A204.1 (cell line): ENCODE data around the gene SLC35D3.
"Not testable (repeated sequence)": the region's sequence is repeated elsewhere in the genome, so short reads cannot be mapped to it uniquely, and the experiment has no call there.

ENCODE experiments used
- FAIRE-seq: peaks from 2 replicates; lab custom pipeline; 2012; peaks lifted over from hg19 to GRCh38; lab: Jason Lieb, UNC

Gene SLC35D3

DNA sequence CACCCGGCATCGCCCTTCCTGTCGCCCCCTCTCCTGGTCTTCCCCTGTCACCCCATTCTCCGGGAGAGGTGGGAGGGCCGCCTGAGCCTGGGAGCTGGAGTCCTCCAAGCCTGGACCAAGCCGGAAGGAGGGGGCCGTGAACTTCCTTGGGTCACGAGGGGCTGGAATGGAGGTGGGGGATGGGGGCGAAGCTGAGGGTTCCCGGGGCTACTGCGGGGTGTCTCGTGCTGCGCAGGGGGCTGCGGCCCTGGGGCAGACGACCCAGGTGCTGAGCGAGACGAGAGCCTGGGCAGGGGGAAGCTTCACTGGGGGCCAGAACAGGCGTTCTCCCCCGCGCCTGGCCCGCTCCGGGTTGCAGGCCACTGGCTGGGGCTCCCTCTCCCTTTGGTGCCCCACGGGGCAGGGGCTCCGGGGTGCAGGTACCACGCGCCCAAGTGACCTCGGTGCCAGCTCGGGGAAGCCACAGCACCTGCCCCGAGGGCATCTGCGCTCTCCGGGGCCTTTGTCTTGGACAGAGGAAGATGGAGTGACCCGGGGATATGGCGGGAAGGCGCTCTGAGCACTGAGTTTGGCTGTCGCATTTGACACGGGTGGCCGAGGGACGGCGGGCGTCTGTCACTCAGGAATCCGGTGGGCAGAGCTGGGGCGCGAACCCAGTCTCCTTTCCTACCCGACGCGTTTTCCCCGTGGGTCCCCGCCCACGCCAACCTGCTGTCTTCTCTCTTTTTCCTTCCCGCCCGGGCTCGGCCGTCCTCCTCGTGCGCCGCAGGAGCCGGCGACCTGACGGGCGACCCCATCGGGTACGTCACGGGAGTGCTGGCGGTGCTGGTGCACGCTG lies 1.2 kb downstream of the SLC35D3 start:
- FAIRE-seq: no peak

- FAIRE-seq: no peak
These were observed 2.0 kb downstream of the SLC35D3 start for GRCh38 chr6:136923954-136924673.

- FAIRE-seq: no peak
These were observed 4.3 kb downstream of the SLC35D3 start for GRCh38 chr6:136926383-136926782.

DNA sequence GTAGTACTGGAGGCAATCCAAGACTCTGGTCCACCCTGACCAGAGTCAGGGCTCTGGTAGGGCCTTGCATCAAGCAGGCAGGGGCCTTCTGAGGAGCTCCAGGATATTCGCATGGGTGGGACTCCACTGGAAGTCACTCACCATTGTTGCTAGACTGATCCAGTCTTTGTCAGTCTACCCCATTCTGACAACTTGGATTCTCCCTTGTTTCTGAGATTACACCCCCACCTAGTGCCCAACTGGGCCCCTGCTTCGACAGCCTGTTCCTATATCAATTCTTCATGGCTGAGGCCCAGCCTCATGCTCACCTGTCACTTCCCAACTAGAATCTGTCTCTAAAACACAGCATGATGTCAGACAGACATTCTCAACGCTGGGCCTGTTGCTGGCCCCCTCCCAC lies 5.2 kb downstream of the SLC35D3 start:
- no peak for FAIRE-seq

DNA sequence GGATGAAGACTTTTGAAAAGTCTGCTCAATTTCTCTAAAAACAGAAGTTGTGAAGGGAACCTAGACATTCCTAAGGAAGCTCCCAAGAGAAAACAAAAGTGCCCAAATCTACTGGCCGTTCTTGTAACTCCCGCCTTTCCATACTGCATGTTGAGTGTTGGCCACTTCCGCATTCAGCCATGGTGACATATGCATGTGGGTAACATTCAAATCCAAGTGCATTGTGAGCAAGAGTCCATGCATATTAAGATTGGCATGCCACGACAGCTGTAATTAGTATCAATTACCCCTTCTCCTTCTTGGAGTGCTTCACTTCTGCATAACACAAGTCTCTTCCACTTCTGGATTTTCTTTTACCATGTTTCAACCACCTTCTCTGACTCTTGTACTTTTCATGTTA lies 8.4 kb downstream of the SLC35D3 start:
- FAIRE-seq: no peak

DNA sequence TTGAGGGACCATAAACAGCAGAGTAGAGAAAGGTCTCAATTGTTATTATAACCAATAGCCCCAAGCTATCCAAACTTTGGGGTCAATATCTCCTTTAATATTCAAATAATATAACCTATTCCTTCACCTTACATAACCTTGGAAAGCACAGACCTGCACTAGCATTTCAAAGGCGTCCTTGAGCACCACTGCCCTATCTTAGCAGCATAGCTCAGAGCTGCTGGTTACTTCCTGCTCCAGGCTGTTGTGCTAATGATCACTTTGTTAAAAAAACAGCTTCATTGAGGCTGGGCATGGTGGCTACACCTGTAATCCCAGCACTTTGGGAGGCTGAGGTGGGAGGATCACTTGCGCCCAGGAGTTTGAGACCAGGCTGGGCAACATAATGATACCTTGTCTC lies 10.5 kb downstream of the SLC35D3 start:
- FAIRE-seq: no peak

DNA sequence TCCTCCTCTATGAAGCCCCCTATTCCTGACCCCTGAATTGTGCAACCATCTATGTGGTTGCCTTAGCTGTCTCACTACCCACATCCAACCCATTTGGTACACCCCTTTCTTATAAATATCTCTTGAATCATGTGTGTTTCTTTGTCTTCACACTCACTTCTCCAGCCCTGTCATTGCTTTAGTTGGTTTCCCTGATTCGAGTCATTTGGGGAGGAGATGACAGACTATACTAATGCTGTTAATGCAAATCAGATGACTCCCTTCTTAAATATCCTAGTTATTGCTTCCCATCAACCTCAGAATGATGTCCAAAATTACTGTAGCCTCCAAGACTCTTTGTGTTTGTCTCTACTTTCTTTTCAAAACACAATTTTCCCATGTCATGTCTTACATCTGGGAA lies 23.0 kb downstream of the SLC35D3 start:
- no peak for FAIRE-seq

- no peak for FAIRE-seq
These were observed 23.6 kb downstream of the SLC35D3 start for GRCh38 chr6:136945711-136946121.

GRCh38 chr6:136947037-136947436 lies 24.9 kb downstream of the SLC35D3 start:
- FAIRE-seq: no peak

- FAIRE-seq: not testable (repeated sequence)
These were observed 27.9 kb downstream of the SLC35D3 start for GRCh38 chr6:136949957-136950356.

GRCh38 chr6:136950436-136951126 lies 28.5 kb downstream of the SLC35D3 start:
- no peak for FAIRE-seq

DNA sequence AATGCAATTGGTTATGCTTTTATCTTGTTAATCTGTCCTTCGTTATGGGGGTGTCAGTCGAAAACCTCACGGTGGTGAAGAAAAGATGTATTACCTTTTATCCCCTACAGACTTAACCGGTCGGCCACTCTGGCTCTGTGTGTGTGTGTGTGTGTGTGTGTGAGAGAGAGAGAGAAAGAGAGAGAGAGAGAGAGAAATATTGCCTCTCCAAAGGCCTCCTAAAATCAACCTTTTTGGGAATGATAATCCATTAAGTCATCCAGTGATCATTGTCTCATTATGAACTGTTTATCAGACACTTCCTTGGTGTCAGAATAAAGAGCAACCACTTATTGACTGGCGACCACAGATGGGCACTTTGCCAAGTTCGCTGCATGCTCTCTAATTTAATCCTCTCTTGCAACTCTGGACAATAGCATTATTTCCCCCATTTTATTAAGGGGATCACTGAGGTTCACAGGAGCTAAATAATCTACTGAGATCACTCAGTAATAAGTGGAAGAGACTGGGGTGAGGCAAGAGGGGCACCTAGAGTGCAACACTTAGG lies 30.7 kb downstream of the SLC35D3 start:
- FAIRE-seq: no peak

GRCh38 chr6:136955123-136955522 lies 33.0 kb downstream of the SLC35D3 start:
- FAIRE-seq: no peak

DNA sequence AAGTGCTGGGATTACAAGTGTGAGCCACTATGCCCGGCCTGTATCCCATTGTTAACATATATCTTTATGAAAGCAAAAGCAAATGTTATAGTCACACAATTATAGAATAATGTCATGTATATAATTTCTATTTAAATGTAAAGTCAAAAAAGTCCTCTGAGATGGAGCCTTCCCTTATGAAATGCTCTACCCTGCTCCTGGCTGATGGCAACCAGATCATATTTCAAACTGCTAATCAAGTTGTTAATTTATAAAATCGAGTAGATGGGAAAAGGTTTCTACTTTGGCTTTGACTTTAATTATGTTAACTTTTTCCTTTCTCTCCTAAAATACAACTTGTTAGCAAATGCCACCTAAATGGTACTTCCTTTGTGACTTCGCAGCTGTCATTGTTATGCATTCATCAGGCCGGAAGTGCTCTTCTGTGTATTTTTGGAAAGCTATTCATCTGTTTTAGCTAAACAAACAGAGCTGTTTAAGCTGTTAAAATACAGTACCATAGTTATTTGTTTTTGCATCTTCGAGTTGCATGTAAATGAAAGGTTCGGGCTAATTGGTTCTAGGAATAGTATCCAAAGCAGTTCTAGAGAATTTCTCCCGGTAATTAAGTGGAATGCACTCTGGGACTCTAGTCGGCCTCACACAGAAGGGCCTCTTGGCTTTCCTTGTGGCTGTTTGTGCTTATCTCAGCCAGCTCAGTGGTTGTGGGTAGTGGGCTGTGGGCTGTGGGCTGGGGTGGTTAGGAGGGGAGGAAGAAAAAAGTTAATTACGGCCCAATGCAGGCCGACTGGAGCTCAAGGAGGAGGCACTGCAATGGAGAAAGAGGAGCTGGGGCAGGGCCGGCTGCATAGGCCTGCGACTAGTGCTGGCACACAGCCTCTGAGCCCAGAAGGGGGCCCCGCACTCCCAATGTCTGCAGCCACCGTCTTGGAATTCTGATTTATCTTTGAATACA lies 34.8 kb downstream of the SLC35D3 start:
- FAIRE-seq: no peak

DNA sequence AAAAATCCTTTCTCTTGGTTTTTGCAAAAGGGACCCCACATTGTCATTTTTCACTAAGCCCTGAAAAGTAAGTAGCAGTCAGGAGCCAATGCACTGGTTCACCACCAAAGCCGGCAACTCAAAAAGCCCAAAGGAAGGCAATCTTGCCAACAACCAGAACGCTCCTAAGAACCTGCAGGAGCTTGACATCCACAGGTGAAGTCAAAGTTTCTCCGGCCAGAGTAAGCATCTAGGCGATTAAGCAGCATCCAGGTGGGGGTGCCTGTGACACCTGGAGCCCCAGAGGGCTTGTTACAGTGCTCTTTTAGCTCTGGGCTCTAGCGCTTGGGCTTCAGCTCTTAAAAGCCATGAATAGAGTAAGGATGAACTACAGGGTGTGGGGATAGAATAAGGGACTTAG lies 36.1 kb downstream of the SLC35D3 start:
- no peak for FAIRE-seq

GRCh38 chr6:136959471-136959891 lies 37.4 kb downstream of the SLC35D3 start:
- no peak for FAIRE-seq

DNA sequence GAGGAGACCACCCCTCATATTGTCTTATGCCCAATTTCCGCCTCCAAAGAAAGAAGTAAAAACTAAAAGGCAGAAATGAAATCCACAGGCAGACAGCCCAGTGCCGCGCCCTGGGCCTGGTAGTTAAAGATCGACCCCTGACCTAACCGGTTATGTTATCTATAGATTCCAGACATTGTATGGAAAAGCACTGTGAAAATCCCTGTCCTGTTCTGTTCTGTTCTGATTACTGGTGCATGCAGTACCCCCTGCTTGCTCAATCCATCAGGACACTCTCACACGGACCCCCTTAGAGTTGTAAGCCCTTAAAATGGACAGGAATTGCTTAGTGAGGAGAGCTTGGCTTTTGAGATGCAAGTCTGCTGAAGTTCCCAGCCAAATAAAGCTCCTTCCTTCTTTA lies 37.8 kb downstream of the SLC35D3 start:
- FAIRE-seq: not testable (repeated sequence)

- FAIRE-seq: no peak
These were observed 38.7 kb downstream of the SLC35D3 start for GRCh38 chr6:136960781-136961180.

GRCh38 chr6:136961848-136962247 lies 39.7 kb downstream of the SLC35D3 start:
- no peak for FAIRE-seq

GRCh38 chr6:136962661-136963060 lies 40.6 kb downstream of the SLC35D3 start:
- no peak for FAIRE-seq

DNA sequence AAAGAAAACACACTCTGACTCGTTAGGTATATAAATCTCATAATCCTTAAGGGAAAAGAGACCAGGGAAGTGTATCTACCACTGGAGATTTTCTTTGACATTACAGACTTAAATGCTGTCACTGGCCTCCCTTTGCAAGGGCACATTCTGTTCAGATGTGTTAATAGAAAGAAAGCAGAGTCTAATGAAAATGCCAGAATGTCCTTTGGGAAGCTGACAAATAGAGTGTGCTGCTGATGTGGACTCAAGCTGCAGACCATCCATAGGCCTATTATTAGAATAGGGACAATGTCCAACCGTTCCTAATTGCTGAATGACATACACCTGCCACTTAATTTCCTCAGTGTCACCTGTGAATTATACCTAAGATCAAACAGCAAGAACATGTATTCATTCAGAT lies 41.2 kb downstream of the SLC35D3 start:
- FAIRE-seq: no peak

DNA sequence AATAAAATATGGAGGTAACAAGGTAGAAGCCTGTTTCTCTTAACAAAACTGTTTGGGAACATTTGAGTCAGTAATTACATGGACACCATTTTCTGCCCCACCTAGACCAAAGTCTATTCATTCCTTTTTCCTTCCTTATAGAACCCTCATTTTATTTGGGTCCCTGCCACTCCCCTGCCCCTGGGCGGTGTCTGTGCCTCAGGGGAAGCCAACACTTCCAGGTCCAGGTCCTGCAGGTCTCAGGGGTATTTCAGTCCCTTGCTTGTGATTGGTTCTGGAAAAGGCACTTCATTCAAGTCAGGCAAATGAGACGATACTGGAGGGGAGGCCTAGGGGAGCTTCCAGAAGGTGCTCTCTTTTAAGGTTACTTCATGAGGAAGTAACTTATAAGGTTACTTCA lies 42.3 kb downstream of the SLC35D3 start:
- FAIRE-seq: no peak
